ENCODE results near the gene BDKRB2.

Gene BDKRB2

DNA sequence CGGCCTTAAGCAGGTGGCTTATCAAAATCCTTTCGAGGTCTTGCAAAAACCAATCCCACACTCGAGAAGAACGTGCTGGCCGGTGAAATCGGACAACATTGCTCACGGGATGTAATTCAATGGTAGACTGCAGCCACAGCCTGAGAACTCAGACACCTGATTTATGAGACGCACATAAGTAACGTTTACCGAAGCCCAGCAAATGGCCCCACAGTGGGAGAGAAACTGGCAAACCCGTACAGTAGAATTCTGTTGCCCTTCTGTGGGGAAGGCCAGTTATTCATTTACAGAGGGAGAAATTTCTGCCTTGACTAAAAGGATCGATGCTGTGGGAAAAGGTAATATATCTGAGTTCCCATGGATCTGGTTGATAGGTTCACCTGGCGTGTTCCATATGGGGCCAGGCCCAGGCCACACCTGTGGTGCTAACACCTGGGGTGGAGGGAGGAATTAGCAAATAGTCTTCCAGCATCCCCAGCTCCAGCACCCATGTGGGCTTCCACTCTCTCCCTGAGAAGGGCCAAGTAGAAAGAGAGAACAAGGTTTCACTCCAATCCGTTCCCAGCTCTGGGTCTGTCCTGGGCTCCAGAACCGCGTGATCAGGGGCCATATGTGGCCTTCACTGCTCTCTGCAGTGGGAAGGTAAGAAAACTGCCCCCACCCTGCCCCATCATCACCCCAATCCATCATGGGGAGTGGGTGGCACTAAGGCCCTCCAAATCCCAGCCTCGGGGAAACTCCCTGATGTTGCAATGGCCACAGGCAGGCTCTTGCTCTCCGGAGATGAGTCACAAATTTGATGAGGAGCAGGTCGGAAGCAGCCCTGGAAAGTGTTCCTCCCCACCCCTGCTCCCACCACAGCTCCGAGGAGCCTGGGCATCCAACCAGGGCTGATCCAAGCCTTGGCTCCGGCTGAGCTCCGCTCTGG lies 64.1 kb downstream of the BDKRB2 start:
- Histone ChIP-seq H3K27ac (replicated peaks) (no peak overlapping the region), H3K4me3 (replicated peaks; ENCODE audit: insufficient read depth, low read length) (no peak overlapping the region), H3K27me3 (ENCODE audit: insufficient read depth, poor library complexity, severe bottlenecking) (no peaks in the 10 kb centered on the region)
- no peak for DNase-seq (ENCODE audit: low read depth in 1 of 2, low spot score in 1 of 2)
- no peak for TF ChIP-seq POLR2AphosphoS5 (IDR thresholded peaks at IDR 0.05; ENCODE audit: low read depth)
- no peak for TF ChIP-seq CTCF (IDR thresholded peaks at IDR 0.05; ENCODE audit: insufficient read depth, low read length)
- TF ChIP-seq, protein P1, sequence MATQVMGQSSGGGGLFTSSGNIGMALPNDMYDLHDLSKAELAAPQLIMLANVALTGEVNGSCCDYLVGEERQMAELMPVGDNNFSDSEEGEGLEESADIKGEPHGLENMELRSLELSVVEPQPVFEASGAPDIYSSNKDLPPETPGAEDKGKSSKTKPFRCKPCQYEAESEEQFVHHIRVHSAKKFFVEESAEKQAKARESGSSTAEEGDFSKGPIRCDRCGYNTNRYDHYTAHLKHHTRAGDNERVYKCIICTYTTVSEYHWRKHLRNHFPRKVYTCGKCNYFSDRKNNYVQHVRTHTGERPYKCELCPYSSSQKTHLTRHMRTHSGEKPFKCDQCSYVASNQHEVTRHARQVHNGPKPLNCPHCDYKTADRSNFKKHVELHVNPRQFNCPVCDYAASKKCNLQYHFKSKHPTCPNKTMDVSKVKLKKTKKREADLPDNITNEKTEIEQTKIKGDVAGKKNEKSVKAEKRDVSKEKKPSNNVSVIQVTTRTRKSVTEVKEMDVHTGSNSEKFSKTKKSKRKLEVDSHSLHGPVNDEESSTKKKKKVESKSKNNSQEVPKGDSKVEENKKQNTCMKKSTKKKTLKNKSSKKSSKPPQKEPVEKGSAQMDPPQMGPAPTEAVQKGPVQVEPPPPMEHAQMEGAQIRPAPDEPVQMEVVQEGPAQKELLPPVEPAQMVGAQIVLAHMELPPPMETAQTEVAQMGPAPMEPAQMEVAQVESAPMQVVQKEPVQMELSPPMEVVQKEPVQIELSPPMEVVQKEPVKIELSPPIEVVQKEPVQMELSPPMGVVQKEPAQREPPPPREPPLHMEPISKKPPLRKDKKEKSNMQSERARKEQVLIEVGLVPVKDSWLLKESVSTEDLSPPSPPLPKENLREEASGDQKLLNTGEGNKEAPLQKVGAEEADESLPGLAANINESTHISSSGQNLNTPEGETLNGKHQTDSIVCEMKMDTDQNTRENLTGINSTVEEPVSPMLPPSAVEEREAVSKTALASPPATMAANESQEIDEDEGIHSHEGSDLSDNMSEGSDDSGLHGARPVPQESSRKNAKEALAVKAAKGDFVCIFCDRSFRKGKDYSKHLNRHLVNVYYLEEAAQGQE (IDR thresholded peaks at IDR 0.05; ENCODE audit: insufficient replicate concordance, low read depth) = no peak
- no peak for TF ChIP-seq SPI1 (IDR thresholded peaks at IDR 0.05; ENCODE audit: borderline replicate concordance, low read depth)
- no peak for TF ChIP-seq GABPA (IDR thresholded peaks at IDR 0.05; ENCODE audit: low read depth)

- no peak overlapping the region for H3K27ac ChIP-seq (replicated peaks)
- no peak for DNase-seq (ENCODE audit: low read depth in 1 of 2, low spot score in 1 of 2)
- TF ChIP-seq, protein P1 (IDR thresholded peaks at IDR 0.05; ENCODE audit: insufficient replicate concordance, low read depth) = no peak
- TF ChIP-seq GABPA (IDR thresholded peaks at IDR 0.05; ENCODE audit: low read depth) = no peak
- H3K27me3 ChIP-seq (ENCODE audit: insufficient read depth, poor library complexity, severe bottlenecking) = no peaks in the 10 kb centered on the region
- no peak overlapping the region for H3K4me3 ChIP-seq (replicated peaks; ENCODE audit: insufficient read depth, low read length)
Measured at GRCh38 chr14:96269359-96269710, 64.7 kb downstream of the BDKRB2 start.

GRCh38 chr14:96270565-96271420 lies 66.2 kb downstream of the BDKRB2 start:
- no peak for DNase-seq (ENCODE audit: low read depth in 1 of 2, low spot score in 1 of 2)
- Histone ChIP-seq H3K27me3 (ENCODE audit: insufficient read depth, poor library complexity, severe bottlenecking) (no peaks in the 10 kb centered on the region), H3K27ac (replicated peaks) (no peak overlapping the region), H3K4me3 (replicated peaks; ENCODE audit: insufficient read depth, low read length) (no peak overlapping the region)
- TF ChIP-seq, protein P1 (IDR thresholded peaks at IDR 0.05; ENCODE audit: insufficient replicate concordance, low read depth) = no peak
- TF ChIP-seq CTCF (IDR thresholded peaks at IDR 0.05; ENCODE audit: insufficient read depth, low read length) = no peak
- TF ChIP-seq POLR2AphosphoS5 (IDR thresholded peaks at IDR 0.05; ENCODE audit: low read depth) = no peak
- no peak for TF ChIP-seq GABPA (IDR thresholded peaks at IDR 0.05; ENCODE audit: low read depth)
- no peak for TF ChIP-seq SPI1 (IDR thresholded peaks at IDR 0.05; ENCODE audit: borderline replicate concordance, low read depth)
